Measurements from ENCODE around the gene BCAS3.

Gene BCAS3

DNA sequence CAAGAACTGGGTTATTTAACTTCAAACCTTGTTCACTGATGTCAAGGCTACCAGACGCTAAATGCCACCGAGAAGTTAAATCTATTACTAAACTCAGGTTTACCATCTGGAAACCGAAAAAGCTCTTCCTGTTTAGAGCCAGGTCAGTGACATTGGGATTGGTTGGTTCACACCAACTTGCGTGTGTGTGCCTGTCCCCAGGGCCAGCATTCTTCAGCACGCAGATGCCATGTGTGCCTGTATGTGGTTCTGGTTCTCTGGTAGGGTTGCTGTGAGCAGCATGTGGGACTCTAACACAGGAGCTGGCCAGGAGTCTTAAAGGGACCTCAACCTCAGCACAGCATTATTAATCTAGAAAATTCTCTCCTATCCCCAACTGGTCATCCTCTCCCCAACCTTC, 703.9 kb downstream of the BCAS3 start:
- Histone ChIP-seq H3K79me2 (no peaks in the 10 kb centered on the region), H3K4me1 (no peaks in the 10 kb centered on the region), H3K27me3 (ENCODE audit: control insufficient read depth, insufficient read depth, low read length) (no peaks in the 10 kb centered on the region), H2AFZ (no peak overlapping the region), H3K27ac (no peak overlapping the region), H3K9ac (no peak overlapping the region), H3K9me3 (ENCODE audit: control insufficient read depth, low read length) (no peaks in the 10 kb centered on the region), H3K4me3 (ENCODE audit: low read depth, low read length) (no peak overlapping the region), H3K36me3 (ENCODE audit: control insufficient read depth, insufficient read depth, low read length) (no peaks in the 10 kb centered on the region), H3K4me2 (ENCODE audit: low read length) (no peak overlapping the region)
- no peak for TF ChIP-seq CTCF (IDR thresholded peaks at IDR 0.05)

GRCh38 chr17:61382796-61383688, 705.4 kb downstream of the BCAS3 start:
- H3K9ac ChIP-seq: no peak overlapping the region
- no peaks in the 10 kb centered on the region for H3K4me1 ChIP-seq
- no peak overlapping the region for H3K4me3 ChIP-seq (ENCODE audit: low read depth, low read length)
- no peaks in the 10 kb centered on the region for H3K36me3 ChIP-seq (ENCODE audit: control insufficient read depth, insufficient read depth, low read length)
- H3K4me2 ChIP-seq (ENCODE audit: low read length): no peak overlapping the region
- no peaks in the 10 kb centered on the region for H3K27me3 ChIP-seq (ENCODE audit: control insufficient read depth, insufficient read depth, low read length)
- TF ChIP-seq CTCF (IDR thresholded peaks at IDR 0.05): no peak
- H3K79me2 ChIP-seq: no peaks in the 10 kb centered on the region
- no peak overlapping the region for H2AFZ ChIP-seq
- H3K27ac ChIP-seq: no peak overlapping the region
- H3K9me3 ChIP-seq (ENCODE audit: control insufficient read depth, low read length): no peaks in the 10 kb centered on the region

DNA sequence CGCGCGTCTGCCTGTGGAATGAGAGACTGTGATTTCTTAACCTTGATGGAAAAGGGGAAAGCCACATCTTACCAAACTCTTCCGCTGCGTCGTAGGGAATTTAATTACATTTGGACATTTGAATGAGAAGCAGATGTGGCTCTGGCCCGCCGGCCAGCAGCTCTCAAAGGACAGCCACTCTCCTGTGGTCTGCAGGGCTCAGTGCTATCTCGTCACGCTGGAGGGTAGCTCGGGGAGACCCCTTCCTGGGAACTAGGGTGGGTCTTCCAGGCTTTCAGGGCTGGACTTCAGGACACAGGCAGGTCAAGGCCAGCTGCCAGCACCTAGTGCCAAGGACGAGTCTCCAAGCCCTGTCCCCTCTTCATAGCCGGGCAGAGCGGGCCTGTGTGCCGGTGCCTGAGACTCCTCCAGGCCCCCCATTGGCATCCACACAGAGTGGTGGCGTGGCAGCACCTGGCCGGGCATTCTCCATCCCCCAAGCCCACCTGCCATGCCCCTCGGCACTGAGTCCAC, 706.1 kb downstream of the BCAS3 start:
- H3K27me3 ChIP-seq (ENCODE audit: control insufficient read depth, insufficient read depth, low read length): no peaks in the 10 kb centered on the region
- H3K79me2 ChIP-seq: no peaks in the 10 kb centered on the region
- no peaks in the 10 kb centered on the region for H3K9me3 ChIP-seq (ENCODE audit: control insufficient read depth, low read length)
- no peaks in the 10 kb centered on the region for H3K36me3 ChIP-seq (ENCODE audit: control insufficient read depth, insufficient read depth, low read length)
- no peak overlapping the region for H3K9ac ChIP-seq
- no peak overlapping the region for H3K4me3 ChIP-seq (ENCODE audit: low read depth, low read length)
- H2AFZ ChIP-seq: no peak overlapping the region
- H3K4me1 ChIP-seq: no peaks in the 10 kb centered on the region
- H3K27ac ChIP-seq: no peak overlapping the region
- no peak for TF ChIP-seq CTCF (IDR thresholded peaks at IDR 0.05)
- no peak overlapping the region for H3K4me2 ChIP-seq (ENCODE audit: low read length)

DNA sequence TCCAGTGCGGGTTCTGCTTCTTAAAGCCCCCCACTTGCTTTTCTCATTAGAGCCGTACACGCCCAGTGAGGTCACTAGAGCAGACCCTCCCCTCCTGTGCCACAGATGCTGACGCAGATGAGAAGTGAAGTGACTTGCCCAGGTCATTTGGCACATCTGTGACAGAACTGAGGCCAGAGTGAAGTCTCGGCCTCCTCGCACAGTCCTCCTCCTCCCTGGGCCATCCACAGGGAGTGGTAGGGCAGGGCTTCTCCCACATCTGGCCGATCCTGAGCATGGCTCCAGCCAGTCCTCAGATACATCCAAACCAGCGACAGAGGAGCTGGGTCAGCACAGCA, 706.7 kb downstream of the BCAS3 start:
- no peak for TF ChIP-seq CTCF (IDR thresholded peaks at IDR 0.05)
- Histone ChIP-seq H3K4me2 (ENCODE audit: low read length) (no peak overlapping the region), H3K4me3 (ENCODE audit: low read depth, low read length) (no peak overlapping the region), H3K9me3 (ENCODE audit: control insufficient read depth, low read length) (no peaks in the 10 kb centered on the region), H3K9ac (no peak overlapping the region), H3K27ac (no peak overlapping the region), H3K27me3 (ENCODE audit: control insufficient read depth, insufficient read depth, low read length) (no peaks in the 10 kb centered on the region), H3K4me1 (no peaks in the 10 kb centered on the region), H3K79me2 (no peaks in the 10 kb centered on the region), H3K36me3 (ENCODE audit: control insufficient read depth, insufficient read depth, low read length) (no peaks in the 10 kb centered on the region), H2AFZ (no peak overlapping the region)
